ENCODE results near the gene CRLF1.

GRCh38 chr19:18568367-18568766, 38.2 kb downstream of the CRLF1 start:
- TF ChIP-seq POLR2A (IDR thresholded peaks at IDR 0.05; ENCODE audit: low read length) (no peak), GATA1 (IDR thresholded peaks at IDR 0.05; ENCODE audit: low read depth, low read length) (no peak)

Data from erythroblast (primary cell).